Neuronal stem cell (in vitro differentiated cells): ENCODE data around the gene POLR2J. TPM values are rescaled to one million over a fixed set of nuclear protein-coding genes. Genes with fewer than 3 reads are reported as not detected.
"Not testable (repeated sequence)": the region's sequence is repeated elsewhere in the genome, so short reads cannot be mapped to it uniquely, and the experiment has no call there.

Experiments
- DNase-seq: peaks from one replicate; pipeline ENCODE4 v3.0.0-alpha.2; 2013; ENCODE audit warnings: low spot score
- H2AFZ ChIP-seq: one replicate; pipeline ENCODE4 v1.6.1; 2013; ENCODE audit warnings: mild to moderate bottlenecking, low read length, inconsistent platforms
- H2AK5ac ChIP-seq: 2 replicates; pipeline ENCODE4 v1.6.1; 2013; ENCODE audit warnings: low read depth, mild to moderate bottlenecking, inconsistent platforms, low read length, moderate library complexity, mixed read lengths
- H2BK120ac ChIP-seq: 2 replicates; pipeline ENCODE4 v1.6.1; 2013; ENCODE audit warnings: low read depth, mild to moderate bottlenecking, inconsistent platforms, low read length, moderate library complexity, mixed read lengths
- H2BK12ac ChIP-seq: one replicate; pipeline ENCODE4 v1.6.1; 2013; ENCODE audit warnings: low read length, inconsistent platforms
- H2BK15ac ChIP-seq: 2 replicates; pipeline ENCODE4 v1.6.1; 2013; ENCODE audit warnings: mild to moderate bottlenecking, low read length, inconsistent platforms, mixed read lengths
- H2BK5ac ChIP-seq: one replicate; pipeline ENCODE4 v1.6.1; 2013; ENCODE audit warnings: inconsistent platforms, mild to moderate bottlenecking, low read length, moderate library complexity
- H3K14ac ChIP-seq: one replicate; pipeline ENCODE4 v1.6.1; 2013; ENCODE audit warnings: low read length, inconsistent platforms
- H3K18ac ChIP-seq: 2 replicates; pipeline ENCODE4 v1.6.1; 2013; ENCODE audit warnings: low read length, inconsistent platforms
- H3K23ac ChIP-seq: 2 replicates; pipeline ENCODE4 v1.6.1; 2013; ENCODE audit warnings: low read depth, mild to moderate bottlenecking, mixed read lengths, low read length, inconsistent platforms; ENCODE audit not compliant: poor library complexity
- H3K27ac ChIP-seq: replicated peaks from 3 replicates; pipeline ENCODE4 v1.5.1; 2013; ENCODE audit warnings: low read length, inconsistent platforms
- H3K27me3 ChIP-seq, 3 experiments: 2 replicates each; pipeline ENCODE4 v1.6.1; 2013; ENCODE audit warnings: low read length in 3 of 3, mild to moderate bottlenecking in 2 of 3, inconsistent platforms in 1 of 3, low read depth in 1 of 3, mixed read lengths in 1 of 3, moderate library complexity in 1 of 3; ENCODE audit not compliant: control insufficient read depth in 3 of 3, insufficient read depth in 3 of 3
- H3K36me3 ChIP-seq, 2 donors: replicated peaks in 1 of 2; 2 replicates each; pipeline ENCODE4 v1.6.1; 2013; ENCODE audit warnings: low read length in 2 of 2; ENCODE audit not compliant: control insufficient read depth in 2 of 2, insufficient read depth in 2 of 2
- H3K4ac ChIP-seq: 2 replicates; pipeline ENCODE4 v1.6.1; 2013; ENCODE audit warnings: inconsistent platforms, mild to moderate bottlenecking, low read length, moderate library complexity
- H3K4me1 ChIP-seq, 2 donors: 1 replicate in 1 of 2; 2 replicates in 1 of 2; pipeline ENCODE4 v1.6.1; 2013; ENCODE audit warnings: low read length in 2 of 2, low read depth in 1 of 2; ENCODE audit not compliant: control insufficient read depth in 2 of 2, insufficient read depth in 1 of 2
- H3K4me2 ChIP-seq: one replicate; pipeline ENCODE4 v1.6.1; 2013; ENCODE audit warnings: mild to moderate bottlenecking, low read length, inconsistent platforms; ENCODE audit not compliant: insufficient read depth, poor library complexity, severe bottlenecking
- H3K4me3 ChIP-seq, 2 donors: 2 replicates each; pipeline ENCODE4 v1.5.1; 2013; ENCODE audit warnings: low read length in 2 of 2, mild to moderate bottlenecking in 2 of 2, inconsistent platforms in 1 of 2, moderate library complexity in 1 of 2
- H3K79me1 ChIP-seq: one replicate; pipeline ENCODE4 v1.6.1; 2013; ENCODE audit warnings: low read depth, mild to moderate bottlenecking, inconsistent platforms, low read length, moderate library complexity
- H3K9ac ChIP-seq: one replicate; pipeline ENCODE4 v1.6.1; 2013; ENCODE audit warnings: mild to moderate bottlenecking, low read depth, low read length, inconsistent platforms; ENCODE audit not compliant: poor library complexity
- H3K9me3 ChIP-seq, 2 donors: replicated peaks in 1 of 2; 2 replicates each; pipeline versions ENCODE3 to v1.6.1; 2013; ENCODE audit warnings: low read length in 2 of 2, mild to moderate bottlenecking in 2 of 2, inconsistent platforms in 1 of 2, low read depth in 1 of 2, mixed read lengths in 1 of 2, moderate library complexity in 1 of 2; ENCODE audit not compliant: control insufficient read depth in 2 of 2, insufficient read depth in 1 of 2
- H4K8ac ChIP-seq: one replicate; pipeline ENCODE4 v1.6.1; 2013; ENCODE audit warnings: low read depth, mild to moderate bottlenecking, inconsistent platforms, low read length, moderate library complexity
- H4K91ac ChIP-seq: one replicate; pipeline ENCODE4 v1.6.1; 2013; ENCODE audit warnings: low read length, low read depth, mild to moderate bottlenecking, inconsistent platforms; ENCODE audit not compliant: poor library complexity
- WGBS, 2 donors: extraction: QIAGEN DNeasy Blood & Tissue Kit; methylation state at CpG; one replicate each; pipeline ENCODE4 v1.1.7; 2013; ENCODE audit warnings: missing lambda C conversion rate in 2 of 2, mixed read lengths in 1 of 2; ENCODE audit not compliant: insufficient read length in 2 of 2, insufficient replicate concordance in 1 of 2; ENCODE audit errors: extremely low coverage in 2 of 2; 5-methylcytosine and 5-hydroxymethylcytosine counted together
- polyA plus RNA-seq, 2 experiments: library from polyadenylated mRNA; stranded (reverse); fragments of 200-250 nt; gene quantifications; one replicate each; pipeline ENCODE4 v1.2.3, GENCODE V29; 2013

POLR2J gene
- 136 TPM for polyA plus RNA-seq (2013, experiment 1 of 2)
- polyA plus RNA-seq (2013, experiment 2 of 2) = 136 TPM

DNA sequence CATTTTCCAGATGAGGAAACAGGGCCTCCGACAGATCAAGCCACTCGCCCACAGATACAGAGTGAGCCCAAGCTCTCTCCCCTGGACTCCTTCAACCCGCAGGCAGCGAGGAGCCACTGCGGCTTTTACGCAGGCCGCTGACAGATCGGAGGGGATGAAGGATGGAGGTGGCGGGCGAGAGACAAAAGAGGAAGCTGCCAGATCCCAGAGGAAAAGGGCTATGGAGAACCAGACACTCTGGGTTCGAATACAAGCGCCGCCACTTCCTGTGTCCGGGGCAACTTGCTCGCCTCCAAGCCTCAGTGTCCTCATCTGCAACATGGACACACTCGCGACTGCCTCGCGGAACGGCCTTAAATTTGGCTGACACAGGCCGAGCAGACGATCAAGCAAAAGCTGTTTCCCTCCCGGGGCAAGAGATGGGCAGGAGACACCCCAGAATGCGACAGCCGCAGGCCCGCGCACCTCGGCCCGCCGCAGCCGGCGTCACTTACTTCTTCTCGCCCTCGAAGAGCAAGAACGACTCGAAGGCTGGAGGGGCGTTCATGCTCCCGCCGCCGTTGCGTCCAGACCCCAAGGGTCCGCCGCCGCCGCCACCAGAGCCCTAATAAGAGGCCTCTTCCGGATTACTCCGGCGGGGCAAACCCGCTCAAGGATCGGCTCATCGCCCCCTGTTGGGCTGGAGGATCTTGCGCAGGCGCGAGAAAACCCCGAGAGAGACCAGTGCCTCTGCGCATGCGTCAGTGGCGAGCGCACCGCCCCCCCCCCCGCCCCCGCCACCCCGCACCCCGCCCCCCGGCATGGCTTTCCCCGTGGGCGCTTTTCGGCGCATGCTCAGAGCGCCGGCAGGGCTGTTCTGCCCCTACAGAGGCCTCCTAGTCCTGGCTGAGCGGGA lies at the start of gene POLR2J:
POLR2J (minus strand) TSS at position 609 of the 895 bp plus-strand sequence; CDS start at position 547, 62 bp downstream.
- Histone ChIP-seq H3K4me2 (peak within 1 kb of the TSS; percentile 11), H3K4me3 (peak within 1 kb of the TSS; percentile 41 to 67), H2AFZ (peak within 1 kb of the TSS; percentile 49)
- not testable (repeated sequence) for H2BK120ac ChIP-seq, H4K8ac ChIP-seq, H3K23ac ChIP-seq, H3K4me1 ChIP-seq, H3K14ac ChIP-seq, H3K27ac ChIP-seq, H4K91ac ChIP-seq, H3K27me3 ChIP-seq, H2BK12ac ChIP-seq, H2BK5ac ChIP-seq, H3K79me1 ChIP-seq, H2BK15ac ChIP-seq, H3K4ac ChIP-seq, H3K9me3 ChIP-seq, H3K36me3 ChIP-seq, H3K18ac ChIP-seq, H2AK5ac ChIP-seq, H3K9ac ChIP-seq
- no CpG with 5 or more reads among the region's 72 CpGs for WGBS, 2 donors
- DNase-seq = peak; percentile 79

DNA sequence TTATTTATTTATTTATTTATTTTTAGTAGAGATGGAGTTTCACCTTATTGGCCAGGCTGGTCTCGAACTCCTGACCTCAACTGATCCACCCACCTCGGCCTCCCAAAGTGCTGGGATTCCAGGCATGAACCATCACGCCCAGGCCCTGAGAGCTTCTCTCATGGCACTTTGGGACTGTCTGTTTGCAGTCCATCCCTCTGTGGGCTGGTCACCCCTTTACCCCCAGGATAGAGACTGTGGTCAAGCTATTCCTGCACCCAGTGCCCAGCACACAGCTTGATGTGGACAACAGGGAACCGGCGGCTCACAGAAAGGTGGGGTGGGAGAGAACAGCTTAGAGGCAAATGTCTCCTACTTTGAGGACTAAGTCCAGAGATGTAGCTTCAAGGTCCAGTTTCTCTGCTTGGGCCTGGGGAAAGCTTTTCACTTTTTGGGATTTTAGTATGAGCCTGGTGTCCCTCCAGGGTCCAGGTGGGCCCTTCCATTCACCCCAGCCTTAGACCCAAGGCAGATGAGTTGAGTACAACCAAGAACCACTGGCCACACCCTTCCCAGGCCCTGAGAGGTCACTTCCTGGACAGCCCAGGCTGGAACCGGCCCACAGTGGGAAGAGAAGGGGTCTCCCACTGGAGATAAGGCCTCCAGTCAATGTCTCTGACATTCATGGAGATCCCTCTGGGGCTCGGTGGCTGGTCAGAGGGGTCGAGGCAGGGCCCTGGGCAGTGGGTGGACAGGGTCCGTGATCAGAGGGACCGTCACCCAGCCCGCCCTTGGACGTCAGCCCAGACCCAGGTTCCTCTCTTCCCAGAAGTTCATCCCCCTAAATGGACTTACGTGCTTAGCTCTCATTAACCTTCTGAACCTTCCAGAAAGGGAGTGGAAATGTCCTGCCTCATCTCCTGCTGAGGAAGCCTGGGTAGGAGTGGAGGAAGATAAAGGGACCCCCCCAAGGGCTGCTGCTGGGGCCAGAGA lies 49.4 kb upstream of the POLR2J start:
- H3K79me1 ChIP-seq, H3K4me2 ChIP-seq, H3K9me3 ChIP-seq, H3K27me3 ChIP-seq, H3K36me3 ChIP-seq, H3K14ac ChIP-seq, H4K91ac ChIP-seq, H4K8ac ChIP-seq, H3K27ac ChIP-seq, H2AFZ ChIP-seq, H2BK5ac ChIP-seq, H3K4ac ChIP-seq, DNase-seq, H2BK120ac ChIP-seq, H3K18ac ChIP-seq, H3K23ac ChIP-seq, H3K9ac ChIP-seq, H2BK15ac ChIP-seq, H2BK12ac ChIP-seq, H3K4me1 ChIP-seq, H3K4me3 ChIP-seq, H2AK5ac ChIP-seq: not testable (repeated sequence)
- no CpG with 5 or more reads among the region's 13 CpGs for whole genome bisulfite sequencing, 2 donors

- no CpG with 5 or more reads among the region's 8 CpGs for WGBS, 2 donors
- DNase-seq, H3K4me3 ChIP-seq, H2BK15ac ChIP-seq, H3K4me1 ChIP-seq, H3K27me3 ChIP-seq, H2AFZ ChIP-seq, H2BK12ac ChIP-seq, H3K4me2 ChIP-seq, H4K91ac ChIP-seq, H2AK5ac ChIP-seq, H3K27ac ChIP-seq, H3K36me3 ChIP-seq, H4K8ac ChIP-seq, H3K18ac ChIP-seq, H3K4ac ChIP-seq, H3K23ac ChIP-seq, H3K14ac ChIP-seq, H3K79me1 ChIP-seq, H3K9ac ChIP-seq, H3K9me3 ChIP-seq, H2BK5ac ChIP-seq, H2BK120ac ChIP-seq: not testable (repeated sequence)
Observed at GRCh38 chr7:102527182-102527581, 48.5 kb upstream of the POLR2J start.

DNA sequence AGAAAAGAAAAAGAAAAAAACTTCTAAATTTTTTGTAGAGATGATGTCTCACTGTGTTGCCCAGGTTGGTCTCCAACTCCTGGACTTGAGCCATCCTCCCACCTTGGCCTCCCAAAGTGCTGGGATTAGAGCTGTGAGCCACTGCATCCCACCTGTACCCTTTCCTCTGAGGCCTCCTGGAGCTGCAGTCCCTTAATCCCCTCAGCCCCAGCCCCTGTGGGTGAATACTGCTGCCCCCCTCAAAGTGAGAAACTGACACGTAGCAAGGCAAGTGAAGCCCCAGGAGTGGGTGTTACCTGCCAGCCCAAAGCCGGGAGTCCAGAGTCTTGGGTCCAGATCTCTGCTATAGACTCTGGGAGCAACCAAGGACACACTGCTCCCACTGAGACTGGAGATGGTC lies 46.1 kb upstream of the POLR2J start:
- not testable (repeated sequence) for H3K9me3 ChIP-seq, H2AFZ ChIP-seq, H3K23ac ChIP-seq, H3K79me1 ChIP-seq, H3K18ac ChIP-seq, H3K9ac ChIP-seq, H3K4me3 ChIP-seq, H3K4ac ChIP-seq, DNase-seq, H3K27ac ChIP-seq, H2BK12ac ChIP-seq, H2BK120ac ChIP-seq, H3K36me3 ChIP-seq, H3K4me1 ChIP-seq, H3K14ac ChIP-seq, H4K91ac ChIP-seq, H3K27me3 ChIP-seq, H2AK5ac ChIP-seq, H4K8ac ChIP-seq, H2BK5ac ChIP-seq, H2BK15ac ChIP-seq, H3K4me2 ChIP-seq
- WGBS, 2 donors = no CpG with 5 or more reads among the region's 2 CpGs
